GM21825 (cell line): ENCODE data around the gene GIMAP5.

Experiments
- ATAC-seq: cut with Tn5 transposase; IDR thresholded peaks from one replicate; pipeline ENCODE4 v1.9.1; 2021; ENCODE audit warnings: mild to moderate bottlenecking, moderate library complexity; ENCODE audit not compliant: unreplicated experiment

Gene GIMAP5

GRCh38 chr7:150734254-150734653 lies 3.0 kb upstream of the GIMAP5 start:
- ATAC-seq = no peak

- ATAC-seq = no peak
Measured at GRCh38 chr7:150735596-150736358, 1.4 kb upstream of the GIMAP5 start.

GRCh38 chr7:150736864-150737263 lies 354 bp upstream of the GIMAP5 start:
- peak; percentile 16 for ATAC-seq

GRCh38 chr7:150738092-150738491 lies 874 bp downstream of the GIMAP5 start:
- ATAC-seq = no peak

- no peak for ATAC-seq
Measured at GRCh38 chr7:150738591-150739001, 1.4 kb downstream of the GIMAP5 start.

GRCh38 chr7:150739033-150739432 lies 1.8 kb downstream of the GIMAP5 start:
- no peak for ATAC-seq

GRCh38 chr7:150740053-150740452 lies 2.8 kb downstream of the GIMAP5 start:
- no peak for ATAC-seq

- ATAC-seq = no peak
Measured at GRCh38 chr7:150742286-150742968, 5.2 kb downstream of the GIMAP5 start.

- no peak for ATAC-seq
Measured at GRCh38 chr7:150744041-150744656, 6.9 kb downstream of the GIMAP5 start.

- ATAC-seq = no peak
Measured at GRCh38 chr7:150745086-150745485, 7.9 kb downstream of the GIMAP5 start.

GRCh38 chr7:150745876-150746275 lies 8.7 kb downstream of the GIMAP5 start:
- ATAC-seq = no peak

- no peak for ATAC-seq
Measured at GRCh38 chr7:150746921-150747320, 9.7 kb downstream of the GIMAP5 start.

- no peak for ATAC-seq
Measured at GRCh38 chr7:150748376-150748775, 11.2 kb downstream of the GIMAP5 start.

- no peak for ATAC-seq
Measured at GRCh38 chr7:150751702-150752101, 14.5 kb downstream of the GIMAP5 start.

- no peak for ATAC-seq
Measured at GRCh38 chr7:150753239-150753638, 16.0 kb downstream of the GIMAP5 start.

GRCh38 chr7:150753826-150754603 lies 16.8 kb downstream of the GIMAP5 start:
- ATAC-seq = peak; percentile 39

GRCh38 chr7:150754951-150755350 lies 17.7 kb downstream of the GIMAP5 start:
- no peak for ATAC-seq

- ATAC-seq = peak; percentile 59
Measured at GRCh38 chr7:150755473-150756099, 18.4 kb downstream of the GIMAP5 start.

GRCh38 chr7:150756166-150756565 lies 18.9 kb downstream of the GIMAP5 start:
- no peak for ATAC-seq

GRCh38 chr7:150756858-150757257 lies 19.6 kb downstream of the GIMAP5 start:
- no peak for ATAC-seq

GRCh38 chr7:150759479-150759878 lies 22.3 kb downstream of the GIMAP5 start:
- ATAC-seq = no peak
